ENCODE results near the gene GRB10.

Gene GRB10

DNA sequence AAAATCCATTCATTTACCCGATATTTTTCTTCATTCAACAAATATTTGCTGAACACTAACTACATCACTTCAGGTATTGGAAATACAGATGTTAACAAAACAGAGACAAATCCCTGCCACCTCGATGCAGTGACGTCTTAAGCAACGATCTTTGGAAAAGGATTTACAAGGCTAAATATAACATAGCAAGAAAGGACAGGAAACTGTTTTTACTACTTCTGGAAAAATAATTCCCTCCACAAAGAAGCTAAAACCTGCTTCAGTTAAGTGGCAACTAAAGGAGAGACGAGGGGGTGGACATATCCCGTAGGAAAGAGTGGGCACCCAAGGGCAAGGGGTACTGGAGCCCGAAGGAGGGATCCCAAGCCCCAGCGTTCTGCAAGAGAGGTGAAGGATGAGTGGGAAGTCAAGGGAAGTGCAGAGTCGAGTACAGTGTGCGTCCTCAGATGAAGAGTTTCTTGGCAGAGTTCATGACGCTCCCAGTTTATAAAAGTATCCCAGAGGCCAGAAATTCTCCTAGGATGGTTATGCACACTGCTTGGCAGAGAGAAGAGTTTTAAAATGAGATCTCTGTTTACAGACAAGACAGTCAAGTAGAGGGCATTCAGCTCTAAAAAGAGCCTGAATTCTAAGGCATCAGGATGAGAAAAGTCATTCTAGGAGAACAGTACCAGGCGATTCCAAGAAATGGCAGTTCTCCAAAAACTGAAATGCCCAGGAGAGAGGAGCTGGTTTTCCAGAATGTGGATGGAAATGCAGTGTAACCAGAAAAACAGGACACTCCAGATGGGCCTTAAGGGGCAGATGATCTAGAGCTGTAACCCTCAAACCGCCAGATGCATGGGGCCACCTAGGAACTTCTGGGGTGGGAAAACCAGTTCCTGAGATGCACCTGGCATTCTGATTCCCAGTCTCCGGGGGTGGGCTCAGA lies 97.3 kb downstream of the GRB10 start:
- DNase-seq: no peak

DNA sequence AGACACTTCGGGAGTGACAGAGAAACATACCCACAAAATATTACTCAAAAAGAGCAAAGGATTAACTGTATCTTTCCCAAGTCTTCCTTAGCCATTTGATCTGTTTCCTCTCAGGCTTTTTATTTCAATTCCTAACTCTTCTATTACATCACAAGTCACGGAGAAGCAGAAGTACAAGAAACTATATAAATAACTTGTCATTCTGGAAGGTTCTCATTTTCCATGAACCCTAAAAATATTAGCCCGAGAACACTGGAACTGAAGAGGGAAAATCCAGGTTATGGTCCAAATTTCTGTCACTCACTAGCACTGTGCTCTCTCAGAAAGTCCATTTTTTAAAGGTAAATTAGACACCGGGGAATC lies 98.0 kb downstream of the GRB10 start:
- no peak for DNase-seq

DNA sequence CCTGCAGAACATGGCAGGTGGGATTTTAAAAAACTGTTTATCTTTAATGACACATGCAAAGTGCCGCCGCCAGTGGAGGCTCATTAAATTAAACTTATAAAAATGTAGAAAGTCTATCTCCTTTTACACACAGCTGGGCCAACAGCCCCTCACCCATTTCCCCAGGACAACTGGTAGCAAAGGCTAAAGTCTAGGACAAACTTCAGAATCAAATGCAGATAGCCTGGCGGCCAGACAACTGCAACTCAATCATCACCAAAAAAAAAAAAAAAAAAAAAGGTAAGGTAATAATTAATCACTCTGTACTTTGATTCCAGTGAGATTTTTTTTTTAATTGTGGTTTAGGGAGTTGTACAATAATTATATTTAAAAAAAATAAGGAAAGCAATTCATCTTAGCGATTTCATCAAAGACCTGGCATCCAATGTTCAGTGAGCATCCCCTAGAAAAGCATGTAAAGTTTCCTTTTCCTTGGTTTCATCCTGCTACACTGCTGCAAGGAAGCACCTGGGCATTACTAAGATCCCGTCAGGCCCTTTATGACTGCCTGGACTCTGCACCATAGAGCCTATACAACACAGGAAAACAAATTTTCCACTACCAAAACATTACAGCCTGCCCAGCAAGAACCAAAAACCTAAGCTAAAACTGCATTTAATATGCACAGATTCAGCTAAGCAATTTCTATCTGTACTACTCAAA lies 98.5 kb downstream of the GRB10 start:
- no peak for DNase-seq

DNA sequence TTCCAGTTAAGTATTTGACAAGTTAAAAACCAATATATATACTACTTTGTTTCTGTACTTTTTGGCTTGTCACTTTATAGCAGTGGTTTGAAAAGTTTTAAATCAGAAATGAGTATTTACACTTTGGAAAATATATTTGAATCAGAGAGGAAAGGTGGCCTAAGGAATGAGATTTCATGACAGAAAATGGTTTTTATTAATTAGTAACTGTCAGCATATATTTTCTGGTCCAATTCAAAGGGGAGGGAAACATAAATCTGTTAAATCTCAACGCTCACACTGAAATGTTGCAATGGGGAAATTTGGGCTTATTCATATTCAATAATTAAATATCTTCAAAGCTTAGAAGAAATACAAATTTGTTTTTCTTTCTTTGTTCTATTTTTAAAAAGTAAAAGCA lies 100.1 kb downstream of the GRB10 start:
- no peak for DNase-seq

DNA sequence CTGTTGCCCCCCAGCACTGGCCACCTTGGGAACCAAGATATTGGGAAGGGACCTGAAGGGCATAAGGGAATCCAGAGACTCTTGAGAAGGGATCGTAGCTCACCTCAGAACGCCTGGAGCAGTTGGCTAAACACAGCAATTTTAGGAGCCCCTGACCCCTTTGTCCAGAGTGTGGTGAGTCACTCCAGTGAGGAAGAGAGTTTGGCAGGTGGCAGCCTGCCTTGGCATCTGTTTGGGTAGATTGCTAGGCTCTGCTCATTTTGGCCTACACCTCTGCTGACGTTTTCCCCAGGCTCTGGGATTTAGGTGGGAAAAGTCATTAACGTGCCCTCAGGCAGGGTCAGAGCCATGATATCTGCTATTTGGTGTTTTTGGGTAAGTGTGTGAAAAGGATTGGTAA lies 100.6 kb downstream of the GRB10 start:
- no peak for DNase-seq

DNA sequence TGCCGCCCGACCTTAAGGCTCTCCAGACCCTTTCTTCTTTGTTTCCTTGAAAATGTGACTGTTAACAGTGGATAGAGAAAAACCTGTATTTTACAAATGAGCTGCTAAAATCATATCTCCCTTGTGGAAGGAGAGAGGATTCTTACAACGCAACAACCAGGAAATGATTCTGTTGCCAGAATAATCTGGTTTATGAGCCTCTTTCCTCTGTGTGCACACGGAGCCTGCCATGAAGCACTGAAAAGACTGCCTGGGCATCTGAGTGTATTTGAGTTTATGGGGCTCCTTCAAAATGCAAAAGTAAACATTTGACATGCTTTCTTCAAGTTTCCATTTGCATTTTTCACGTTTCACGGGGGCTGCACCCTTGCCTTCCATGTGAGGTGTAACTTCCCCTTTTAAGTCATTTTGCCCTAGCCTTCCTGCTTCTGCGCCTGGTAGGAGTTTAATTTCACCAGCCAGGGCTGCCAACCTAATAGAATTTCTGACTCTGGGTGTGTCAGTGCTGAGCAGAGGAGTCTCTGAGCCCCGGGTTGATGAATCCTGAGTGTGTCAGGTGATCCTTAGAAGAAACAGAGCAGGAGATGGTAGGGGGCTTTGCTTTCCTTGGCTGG lies 101.2 kb downstream of the GRB10 start:
- DNase-seq: no peak

DNA sequence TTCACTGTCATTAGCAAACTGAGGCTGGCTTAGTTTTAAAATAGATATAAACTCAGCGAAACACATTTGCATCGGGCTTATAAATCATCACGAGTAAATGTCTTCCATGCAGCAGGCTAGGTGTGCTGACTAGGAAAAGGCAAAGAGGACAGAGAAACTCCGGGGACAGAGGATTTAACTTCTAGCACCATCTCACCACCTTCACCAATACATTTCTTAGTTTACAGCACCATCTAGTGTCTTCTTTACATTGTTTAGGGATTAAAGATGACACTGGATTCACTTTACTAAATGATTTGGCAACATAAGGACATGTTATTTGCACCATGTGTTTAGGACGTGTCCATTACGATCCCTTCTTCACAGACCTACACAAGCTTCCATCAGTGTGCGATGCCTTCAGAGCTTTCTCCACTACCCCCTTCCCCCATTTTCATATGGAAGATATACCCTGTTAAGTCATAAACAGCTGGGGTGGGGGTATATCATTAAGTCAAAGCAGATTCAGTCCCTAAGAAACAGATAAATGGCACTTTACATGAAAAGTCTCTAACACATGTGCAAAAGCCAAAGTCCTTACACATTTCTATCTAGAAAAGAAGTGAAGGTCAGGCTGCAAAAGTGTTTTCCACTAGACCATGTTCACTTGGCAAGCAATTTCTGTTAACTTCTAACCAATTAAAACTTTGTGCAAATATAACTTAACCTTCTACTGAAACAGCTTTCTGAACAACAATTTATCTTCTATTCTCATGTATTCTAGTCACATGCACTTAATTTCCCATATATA lies 103.3 kb downstream of the GRB10 start:
- no peak for DNase-seq

DNA sequence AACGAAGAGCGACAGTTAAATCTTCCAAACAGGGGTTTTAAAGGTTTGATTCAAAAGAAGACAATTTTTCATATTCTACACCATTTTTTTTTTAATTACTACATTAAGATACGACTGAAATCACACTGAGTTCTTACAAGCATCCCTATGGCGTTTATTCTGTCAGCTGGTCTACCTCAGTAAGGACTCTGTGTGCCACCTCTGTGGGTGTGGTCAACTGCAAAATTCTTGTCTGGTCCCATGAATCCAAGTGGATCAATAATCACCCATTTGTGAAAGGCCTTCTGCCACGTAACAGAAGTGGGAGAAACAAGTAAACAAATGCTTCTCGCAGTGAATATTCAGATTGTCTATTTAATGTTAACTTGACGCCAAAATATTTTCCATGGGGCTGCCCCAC lies 104.1 kb downstream of the GRB10 start:
- no peak for DNase-seq

DNA sequence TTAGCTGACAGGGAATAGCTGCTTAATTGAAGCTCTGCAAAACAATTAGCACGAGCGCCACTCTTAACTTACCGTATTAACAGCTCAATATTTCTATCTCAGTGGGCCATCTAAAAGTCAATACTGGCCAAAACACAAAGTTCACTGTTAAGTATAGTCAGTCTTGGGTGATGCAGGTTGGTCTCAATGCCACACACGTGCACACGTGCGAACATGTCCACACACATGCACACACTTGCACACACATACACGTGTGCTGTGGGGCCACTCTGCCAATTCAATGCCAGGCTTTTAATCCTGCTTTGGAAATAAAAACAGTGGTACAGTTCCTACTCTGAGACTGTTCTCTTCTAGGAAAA lies 105.1 kb downstream of the GRB10 start:
- DNase-seq: no peak

DNA sequence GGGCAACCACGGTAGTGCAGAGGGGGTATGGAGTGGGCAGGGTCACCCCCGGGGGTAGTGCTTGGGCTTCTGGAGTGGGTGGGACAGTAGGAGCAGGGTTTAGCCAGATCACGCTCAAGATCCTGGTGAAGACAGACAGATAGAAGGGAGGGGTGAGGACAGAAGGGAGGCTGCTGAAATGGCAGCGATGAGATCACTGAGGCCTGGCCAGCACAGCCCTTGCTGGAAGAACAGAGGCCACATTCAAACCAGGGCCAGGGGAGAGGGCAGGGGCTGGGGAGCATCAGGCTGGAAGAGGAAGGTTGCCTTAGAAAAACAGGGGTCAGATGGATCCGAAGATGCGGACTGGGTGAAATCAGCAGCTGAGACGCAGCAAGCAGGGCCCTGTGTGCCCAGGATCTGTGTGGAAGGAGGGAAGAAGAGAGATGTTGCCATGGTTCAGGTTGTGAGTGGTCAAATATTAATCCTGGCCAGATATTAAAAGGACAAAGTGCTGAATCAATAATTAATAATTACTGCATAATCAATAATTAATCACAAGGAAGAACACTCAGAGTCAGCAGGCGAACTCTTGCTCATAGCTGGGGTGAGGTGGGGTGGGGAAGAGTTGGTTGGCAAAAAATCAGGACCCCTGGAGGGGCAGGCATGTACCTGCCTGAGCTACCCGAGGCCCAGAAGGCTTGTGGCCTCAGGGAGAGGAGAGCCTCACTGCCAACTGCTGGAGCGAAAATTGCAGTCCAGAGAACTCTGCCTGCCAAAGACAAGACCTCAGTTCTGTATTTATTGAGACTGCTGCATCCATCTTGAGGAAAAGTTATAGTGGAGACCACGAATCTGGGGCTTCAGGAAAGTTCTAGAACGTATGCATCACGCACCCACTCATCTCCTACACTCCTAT lies 105.7 kb downstream of the GRB10 start:
- no peak for DNase-seq

DNA sequence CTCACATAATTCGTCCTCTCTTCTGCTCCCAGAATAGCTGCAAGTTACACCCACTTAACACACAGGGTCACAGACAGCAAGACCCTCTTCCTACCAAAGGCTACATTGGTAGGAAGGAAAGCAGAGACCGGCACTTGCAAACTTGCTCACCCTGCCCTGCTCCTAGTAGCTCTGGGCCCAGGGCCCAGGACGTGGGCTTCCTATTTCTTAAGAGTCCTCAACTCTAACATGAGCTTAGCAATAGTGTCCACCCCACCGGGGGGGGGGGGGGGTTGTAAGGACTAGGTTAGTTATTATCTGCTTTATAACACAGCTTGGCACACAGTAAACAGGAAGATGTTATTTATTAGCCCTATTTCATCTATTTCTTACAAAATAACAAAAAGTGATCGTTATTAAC lies 106.6 kb downstream of the GRB10 start:
- no peak for DNase-seq

DNA sequence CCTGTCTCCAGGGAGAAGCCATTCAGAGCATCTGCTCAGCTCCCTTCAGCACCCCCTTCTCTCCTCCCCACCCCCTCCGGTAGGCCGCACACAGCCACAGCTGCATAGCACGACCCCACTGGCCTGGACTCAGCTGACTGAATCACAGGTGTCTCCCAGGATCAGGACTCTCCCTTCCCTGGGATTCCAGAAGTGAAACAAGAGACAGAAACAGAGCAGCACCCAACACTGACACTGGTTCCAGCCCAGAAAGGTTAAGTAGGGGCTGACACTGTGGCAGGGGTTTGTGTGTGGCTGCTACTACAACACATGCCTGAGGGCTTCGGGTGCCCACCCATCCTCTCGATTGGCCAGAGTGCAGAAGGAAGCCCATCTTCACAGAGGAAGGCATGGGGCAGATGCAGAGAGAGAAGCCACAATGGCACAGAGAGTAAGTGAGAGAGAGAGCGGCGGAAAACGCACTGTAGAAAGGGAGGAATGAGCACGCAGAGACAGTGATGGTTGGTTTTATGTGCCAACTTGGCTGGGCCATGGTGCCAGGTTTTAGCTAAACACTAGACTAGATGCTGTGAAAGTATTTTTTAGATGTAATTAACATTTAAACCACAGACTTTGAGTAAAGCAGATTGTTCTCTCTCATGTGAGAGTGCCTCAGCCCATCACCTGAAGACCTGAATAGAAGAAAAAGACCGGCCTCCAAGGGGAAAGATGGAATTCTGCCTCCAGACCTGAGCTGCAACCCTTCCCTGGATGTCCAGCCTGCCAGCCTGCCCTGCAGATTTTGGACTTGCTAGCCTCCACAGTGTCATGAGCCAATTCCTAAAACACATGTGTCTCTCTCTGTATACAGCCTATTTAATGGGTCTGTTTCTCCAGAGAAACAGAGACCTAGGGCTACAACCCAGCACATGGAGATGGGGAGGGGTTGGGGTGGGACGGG lies 107.5 kb downstream of the GRB10 start:
- DNase-seq: no peak

DNA sequence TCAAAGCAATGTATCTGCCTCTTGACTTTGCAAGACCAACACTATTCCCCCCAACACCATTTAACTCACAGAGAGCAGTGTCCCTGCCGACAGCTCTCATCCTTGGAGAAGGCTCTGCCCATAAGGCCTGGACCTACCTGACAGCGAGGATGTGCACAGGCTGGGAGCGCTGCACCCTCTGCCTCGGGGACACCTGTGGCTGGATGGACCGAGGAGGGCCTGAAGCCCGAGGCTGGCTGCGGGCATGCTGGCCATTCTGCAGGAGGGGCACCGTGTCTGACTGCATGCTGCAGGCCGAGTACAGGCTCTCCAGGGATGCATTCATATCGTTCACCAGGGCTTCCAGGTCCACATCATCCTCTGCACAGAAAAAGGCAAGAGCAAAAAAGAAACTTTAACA lies 108.4 kb downstream of the GRB10 start:
- no peak for DNase-seq

DNA sequence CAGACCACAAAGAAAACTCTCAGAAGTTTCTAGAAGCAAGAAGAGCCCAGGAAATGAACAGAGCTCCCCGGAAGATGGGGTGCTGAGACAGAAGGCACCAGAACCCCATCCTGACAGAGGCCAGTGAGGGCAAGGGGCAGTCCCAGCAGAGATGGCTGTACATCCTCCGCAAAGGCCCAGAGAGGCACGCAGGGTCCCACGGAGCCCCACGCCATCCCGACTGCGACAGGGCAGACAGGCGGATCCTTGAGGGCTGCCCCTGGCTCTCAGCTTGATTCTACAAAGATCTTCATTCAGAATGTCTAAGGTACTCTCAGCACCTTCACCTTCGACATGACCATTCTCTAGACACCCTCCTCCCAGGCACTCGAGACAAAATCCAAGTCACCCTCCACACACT lies 109.6 kb downstream of the GRB10 start:
- no peak for DNase-seq

DNA sequence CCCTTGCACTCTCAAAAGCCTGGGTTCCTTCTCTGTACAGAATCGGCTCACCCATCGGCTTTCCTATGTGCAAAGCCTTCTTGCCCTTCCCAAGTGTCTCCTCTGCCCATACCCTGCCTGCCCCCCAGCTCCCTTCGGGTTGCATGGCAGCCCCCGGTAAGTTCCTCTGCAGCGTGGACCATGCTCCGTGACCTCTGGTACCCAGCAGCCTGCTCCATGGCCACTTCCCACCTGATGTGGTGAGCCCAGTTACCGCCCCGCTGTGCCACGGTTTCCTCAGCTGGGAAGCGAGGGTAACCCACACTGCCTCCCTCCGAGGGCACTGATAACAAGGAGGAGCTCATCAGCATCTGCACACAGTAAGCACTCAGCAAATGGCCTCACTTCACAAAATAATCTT lies 110.7 kb downstream of the GRB10 start:
- DNase-seq: no peak

DNA sequence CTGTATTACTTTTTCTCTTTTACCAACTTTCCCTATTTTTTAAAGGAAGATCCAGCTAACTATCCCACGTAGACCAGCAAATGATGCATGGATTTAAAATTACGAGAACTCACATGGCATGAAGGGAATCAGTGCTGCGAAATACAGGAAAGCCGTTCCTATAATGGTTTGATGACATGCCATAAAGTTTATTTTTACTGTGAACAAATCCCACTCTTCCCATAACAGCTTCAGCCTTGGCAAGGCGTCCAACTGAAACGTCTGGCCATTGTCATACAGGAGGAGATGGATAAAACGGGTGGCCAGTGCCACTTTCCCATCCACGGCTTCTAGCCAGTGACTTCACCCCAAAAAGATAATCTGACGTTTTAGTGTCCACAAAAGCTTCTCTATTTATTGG lies 111.3 kb downstream of the GRB10 start:
- no peak for DNase-seq

DNA sequence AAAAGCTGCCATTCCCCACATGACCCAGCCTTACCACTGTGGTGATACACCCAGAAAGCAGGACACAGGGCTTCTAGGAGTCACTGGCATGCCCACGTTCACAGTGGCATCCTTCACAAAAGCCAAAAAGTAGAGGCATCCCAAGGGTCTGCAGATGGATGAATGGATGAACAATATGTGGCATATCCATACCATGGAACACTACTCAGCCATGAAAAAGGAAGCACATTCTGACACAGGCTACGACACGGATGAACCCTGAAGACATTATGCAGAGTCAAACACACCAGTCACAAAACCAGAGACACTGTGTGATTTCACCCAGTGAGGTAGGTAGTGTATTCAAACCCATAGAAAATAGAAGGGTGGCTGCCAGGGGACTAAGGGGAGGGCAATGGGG lies 112.8 kb downstream of the GRB10 start:
- no peak for DNase-seq

DNA sequence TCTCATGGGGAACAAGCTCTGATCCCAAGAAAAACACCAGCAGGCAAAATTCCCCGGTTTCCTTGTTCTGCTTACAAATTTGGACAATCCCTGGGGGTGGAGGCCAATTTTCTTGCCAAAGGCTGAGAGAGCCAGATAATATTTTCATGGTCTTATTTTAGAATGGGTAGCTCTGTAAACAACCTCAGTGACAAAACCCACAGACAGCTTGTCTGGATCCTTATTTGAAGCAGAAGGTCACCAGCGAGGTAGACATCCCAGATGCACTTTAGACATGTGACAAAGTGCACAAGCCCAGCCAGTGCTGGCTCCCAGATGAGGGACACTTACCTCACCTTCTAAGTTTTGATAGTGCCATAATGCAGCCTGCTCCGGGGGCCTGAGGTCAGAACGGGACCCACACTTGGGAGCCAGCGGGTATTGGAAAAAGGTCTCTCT lies 114.9 kb downstream of the GRB10 start:
- DNase-seq: no peak

DNA sequence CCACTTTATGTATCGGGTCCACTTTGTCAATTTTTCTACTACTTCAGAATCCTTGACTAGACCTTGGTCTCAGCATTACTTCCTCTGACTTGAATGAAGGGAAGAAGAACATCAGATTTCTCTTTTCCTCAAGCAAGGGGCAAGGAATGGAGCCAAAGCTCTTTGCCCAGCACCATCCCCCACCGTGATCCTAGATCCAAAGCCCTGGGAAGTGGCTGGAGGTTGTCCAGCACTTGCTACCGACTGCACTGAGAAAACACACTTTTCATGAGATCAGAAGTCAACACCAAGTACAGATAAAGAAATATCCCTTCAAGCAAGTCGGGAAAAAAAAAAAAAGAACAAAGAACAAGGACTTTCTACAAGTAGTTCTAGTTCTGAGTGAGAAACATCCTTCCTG lies 115.4 kb downstream of the GRB10 start:
- DNase-seq: no peak

DNA sequence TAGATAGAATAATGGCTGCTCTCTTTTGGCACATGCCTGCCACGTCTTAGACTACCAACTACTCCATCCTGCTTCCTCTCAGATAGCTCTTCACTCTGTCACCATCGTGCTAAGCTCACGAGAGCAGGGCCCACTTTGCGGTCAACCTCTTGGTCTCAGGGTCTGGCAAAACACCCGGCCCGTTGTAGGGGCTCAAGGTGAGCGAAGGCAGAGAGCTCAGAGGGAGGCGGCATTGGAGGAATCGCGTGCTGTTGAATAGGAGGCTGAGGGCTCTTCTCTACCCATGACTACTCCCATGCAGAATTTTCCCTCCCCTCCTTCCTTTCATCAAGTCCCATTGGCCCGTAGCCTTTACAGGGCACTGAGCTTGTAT lies 116.6 kb downstream of the GRB10 start:
- no peak for DNase-seq
